ENCODE results near the gene PFN3.

DNA sequence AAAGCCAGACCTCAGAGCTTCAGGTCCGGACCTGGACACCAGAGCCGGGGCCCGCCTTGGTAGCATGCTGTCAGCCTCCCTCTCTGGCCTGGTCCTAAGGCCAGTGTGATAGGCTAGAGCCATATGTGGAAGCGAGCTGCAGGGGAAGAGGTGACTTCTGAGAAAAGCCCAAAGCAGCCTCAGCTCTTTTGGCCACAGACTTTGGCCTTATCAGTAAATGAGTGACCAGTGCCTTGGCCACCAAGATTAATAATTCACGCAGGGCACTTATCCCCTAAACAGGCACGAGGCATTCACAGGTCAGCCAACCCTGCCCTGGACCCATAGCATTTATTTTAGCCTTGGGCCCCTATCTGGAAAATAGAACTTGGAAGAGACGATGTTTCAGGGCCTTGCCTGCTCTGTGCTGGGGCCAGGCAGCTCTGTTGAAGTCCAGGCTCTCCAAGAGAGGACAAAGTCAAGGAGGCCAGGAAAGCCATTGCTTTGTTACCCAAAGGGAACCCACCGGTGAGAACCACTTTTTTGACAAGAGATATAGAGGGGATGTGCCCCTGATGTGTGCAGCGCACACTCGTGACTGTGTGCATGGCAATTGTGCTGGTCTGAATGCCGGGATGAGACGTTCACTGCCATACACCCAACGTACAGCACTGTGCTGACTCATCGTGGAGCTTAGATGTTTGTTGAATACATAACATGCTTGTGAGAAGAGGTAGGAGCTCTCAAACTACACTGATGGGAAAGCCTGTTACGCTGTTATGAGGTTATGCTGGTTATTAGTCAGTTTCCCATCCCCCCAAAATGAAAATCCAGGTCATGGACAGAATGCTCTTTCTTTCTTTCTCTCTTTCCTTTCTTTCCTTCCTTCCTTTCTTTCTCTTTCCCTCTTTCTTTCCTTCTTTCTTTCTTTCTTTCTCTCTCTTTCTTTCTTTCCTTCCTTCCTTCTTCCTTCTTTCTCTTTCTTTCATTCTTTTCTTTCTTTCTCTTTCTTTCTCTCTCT lies 21.3 kb downstream of the PFN3 start:
- TF ChIP-seq, protein P1, sequence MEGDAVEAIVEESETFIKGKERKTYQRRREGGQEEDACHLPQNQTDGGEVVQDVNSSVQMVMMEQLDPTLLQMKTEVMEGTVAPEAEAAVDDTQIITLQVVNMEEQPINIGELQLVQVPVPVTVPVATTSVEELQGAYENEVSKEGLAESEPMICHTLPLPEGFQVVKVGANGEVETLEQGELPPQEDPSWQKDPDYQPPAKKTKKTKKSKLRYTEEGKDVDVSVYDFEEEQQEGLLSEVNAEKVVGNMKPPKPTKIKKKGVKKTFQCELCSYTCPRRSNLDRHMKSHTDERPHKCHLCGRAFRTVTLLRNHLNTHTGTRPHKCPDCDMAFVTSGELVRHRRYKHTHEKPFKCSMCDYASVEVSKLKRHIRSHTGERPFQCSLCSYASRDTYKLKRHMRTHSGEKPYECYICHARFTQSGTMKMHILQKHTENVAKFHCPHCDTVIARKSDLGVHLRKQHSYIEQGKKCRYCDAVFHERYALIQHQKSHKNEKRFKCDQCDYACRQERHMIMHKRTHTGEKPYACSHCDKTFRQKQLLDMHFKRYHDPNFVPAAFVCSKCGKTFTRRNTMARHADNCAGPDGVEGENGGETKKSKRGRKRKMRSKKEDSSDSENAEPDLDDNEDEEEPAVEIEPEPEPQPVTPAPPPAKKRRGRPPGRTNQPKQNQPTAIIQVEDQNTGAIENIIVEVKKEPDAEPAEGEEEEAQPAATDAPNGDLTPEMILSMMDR (IDR thresholded peaks at IDR 0.05) = no peak
- no peak for TF ChIP-seq POLR2A (IDR thresholded peaks at IDR 0.05)
- TF ChIP-seq POLR2AphosphoS5 (IDR thresholded peaks at IDR 0.05) = no peak
- no peak for TF ChIP-seq EP300 (IDR thresholded peaks at IDR 0.05)

Data from stomach (tissue), 4 donors.